ENCODE results near the gene RBM33. TPM values are rescaled to one million over a fixed set of nuclear protein-coding genes. Genes with fewer than 3 reads are reported as not detected.

Gene RBM33
- total and polyA plus RNA-seq, 9 of the 15 experiments (the other 6 are each of a cell fraction or from before 2014, with no cell fraction given): 4.4 to 80.7 (median 27.3) TPM

DNA sequence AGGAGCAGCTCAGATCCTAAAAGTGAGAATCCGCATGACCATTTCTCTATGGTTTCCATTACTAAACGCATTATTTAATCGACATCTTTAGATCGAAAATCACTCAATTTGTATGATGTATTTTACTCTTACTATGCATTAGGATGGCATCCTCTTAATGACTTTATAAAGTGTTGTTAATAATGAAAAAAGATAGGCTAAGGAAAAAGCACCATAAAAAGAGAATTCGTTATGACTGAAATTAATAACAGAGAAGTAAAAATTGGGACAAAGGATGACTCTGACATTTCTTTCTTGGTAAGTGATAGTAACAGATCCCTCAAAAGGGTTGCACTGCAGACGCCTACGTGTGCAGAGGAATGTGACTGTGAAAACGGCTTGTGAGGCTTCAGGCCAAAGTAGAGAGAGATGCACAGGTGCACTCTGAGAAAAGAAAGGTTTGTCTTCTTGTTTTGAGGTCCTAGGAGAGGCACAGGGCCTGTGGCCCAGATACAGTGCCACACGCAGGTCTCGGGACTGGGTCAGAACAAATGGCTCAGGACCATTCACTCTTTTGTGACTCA lies 23.0 kb upstream of the RBM33 start:
- H3K36me3 ChIP-seq (ENCODE audit: control insufficient read depth, insufficient read depth, low read length): no peaks in the 10 kb centered on the region
- H3K27me3 ChIP-seq (ENCODE audit: control insufficient read depth in 2 of 2, insufficient read depth in 2 of 2, low read length in 2 of 2): peaks cover 49 to 61% of the 10 kb centered on the region in 2 experiments; a peak in 4 of 5 replicates
- H3K27ac ChIP-seq (ENCODE audit: extremely low read depth, low read depth, low read length): no peak overlapping the region
- 1% methylated on average over 10 of the region's 10 CpGs for WGBS (ENCODE audit: insufficient coverage, low coverage, missing lambda C conversion rate)
- FAIRE-seq (no peak), ATAC-seq (no peak; the same call in 2 of the 3 replicates), DNase-seq (ENCODE audit: extremely low read depth in 1 of 4, low spot score in 3 of 4) (no peak)
- ChIA-PET CTCF (ENCODE audit: low intra/inter-chr PET ratio) (no interaction called here), POLR2A (interaction anchor here (0.8 to 1.0 kb wide), 3 partner anchors 9 to 49 kb away, joined by 3 to 4 read pairs (median 3); no protein-coding TSS in a partner anchor)
- H2AFZ ChIP-seq (ENCODE audit: low read depth, low read length): no peak overlapping the region
- H3K9ac ChIP-seq (ENCODE audit: insufficient read depth in 1 of 2, low read depth in 2 of 2, low read length in 2 of 2): no peak overlapping the region
- H3K9me1 ChIP-seq (ENCODE audit: control insufficient read depth, insufficient read depth, low read length): no peaks in the 10 kb centered on the region
- no peaks in the 10 kb centered on the region for H4K20me1 ChIP-seq (replicated peaks; ENCODE audit: control insufficient read depth, insufficient read depth, low read length)
- TF ChIP-seq TAF1 (IDR thresholded peaks at IDR 0.05; ENCODE audit: control insufficient read depth, extremely low read depth, insufficient read depth, low read length, severe bottlenecking) (no peak), BMI1 (IDR thresholded peaks at IDR 0.05; ENCODE audit: low read length) (peak; percentile 87), NFIC (IDR thresholded peaks at IDR 0.05) (peak; percentile 20; the same call in 1 of the 2 replicates), CBX8 (IDR thresholded peaks at IDR 0.05; ENCODE audit: borderline replicate concordance, extremely low read depth, low read depth, low read length, poor library complexity, severe bottlenecking) (peak; percentile 98), RNF2 (IDR thresholded peaks at IDR 0.05) (peak; percentile 58), ZFP36 (IDR thresholded peaks at IDR 0.05; ENCODE audit: low read depth, low read length, partially characterized antibody) (peak; percentile 57)
- TF ChIP-seq, protein P1, sequence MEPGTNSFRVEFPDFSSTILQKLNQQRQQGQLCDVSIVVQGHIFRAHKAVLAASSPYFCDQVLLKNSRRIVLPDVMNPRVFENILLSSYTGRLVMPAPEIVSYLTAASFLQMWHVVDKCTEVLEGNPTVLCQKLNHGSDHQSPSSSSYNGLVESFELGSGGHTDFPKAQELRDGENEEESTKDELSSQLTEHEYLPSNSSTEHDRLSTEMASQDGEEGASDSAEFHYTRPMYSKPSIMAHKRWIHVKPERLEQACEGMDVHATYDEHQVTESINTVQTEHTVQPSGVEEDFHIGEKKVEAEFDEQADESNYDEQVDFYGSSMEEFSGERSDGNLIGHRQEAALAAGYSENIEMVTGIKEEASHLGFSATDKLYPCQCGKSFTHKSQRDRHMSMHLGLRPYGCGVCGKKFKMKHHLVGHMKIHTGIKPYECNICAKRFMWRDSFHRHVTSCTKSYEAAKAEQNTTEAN (CRISPR knock-in tag; IDR thresholded peaks at IDR 0.05): no peak
- intact Hi-C loops (cut with micrococcal nuclease) (no loop called here), in situ Hi-C loops (cut with MboI) (no loop called here)
- H3K4me3 ChIP-seq: no peak overlapping the region
- no TSS peak for BruUV-seq (replicated peaks)
- no peaks in the 10 kb centered on the region for H3K79me2 ChIP-seq (ENCODE audit: control insufficient read depth, insufficient read depth, low read length)
- H3K4me1 ChIP-seq (replicated peaks in 1 of 2; ENCODE audit: control insufficient read depth in 2 of 2, insufficient read depth in 2 of 2, low read length in 2 of 2): no peaks in the 10 kb centered on the region
- no peaks in the 10 kb centered on the region for H3K9me3 ChIP-seq (replicated peaks; ENCODE audit: control insufficient read depth, insufficient read depth, low read depth, low read length)
- no peak overlapping the region for H3K4me2 ChIP-seq (ENCODE audit: insufficient read depth, low read length)

Data from K562 (cell line).